A673 (cell line): ENCODE results near the gene KMT2C. TPM values are rescaled to one million over a fixed set of nuclear protein-coding genes. Genes with fewer than 3 reads are reported as not detected.
"Not testable (repeated sequence)": the region's sequence is repeated elsewhere in the genome, so short reads cannot be mapped to it uniquely, and the experiment has no call there.

Source experiments
- BruUV-seq: library from RNA; stranded (reverse); fragments of 400-500 nt; replicated peaks from 2 replicates; lab custom pipeline; 2021; lab: Mats Ljungman, UMichigan
- CTCF ChIA-PET: fragments of 300-600 bp; sonication (Branson Sonifier 250); formaldehyde crosslinking; loops from one replicate; lab custom pipeline; 2022; ENCODE audit warnings: antibody characterized with exemption; lab: Charles Lee
- POLR2A ChIA-PET: fragments of 300-600 bp; sonication (Branson Sonifier 250); formaldehyde crosslinking; loops from one replicate; lab custom pipeline; 2022; ENCODE audit warnings: antibody characterized with exemption; ENCODE audit not compliant: low non-redundant PET; lab: Charles Lee
- DNase-seq: peaks from one replicate; pipeline ENCODE4 v3.0.0-alpha.2; 2015; ENCODE audit warnings: low spot score
- H3K27ac ChIP-seq: fragments of 200-600 bp; sonication (generic); 2 replicates; pipeline ENCODE4 v1.5.1; 2016; ENCODE audit warnings: mixed run types, low read depth, mild to moderate bottlenecking, mixed read lengths, antibody characterized with exemption, low read length; ENCODE audit not compliant: poor library complexity, severe bottlenecking
- H3K27me3 ChIP-seq: fragments of 200-600 bp; sonication (generic); replicated peaks from 2 replicates; pipeline ENCODE4 v1.6.1; 2017; ENCODE audit warnings: mixed run types, low read depth, mild to moderate bottlenecking, mixed read lengths, antibody characterized with exemption, low read length; ENCODE audit not compliant: insufficient read depth, poor library complexity
- H3K36me3 ChIP-seq: fragments of 200-600 bp; sonication (generic); 2 replicates; pipeline ENCODE4 v1.6.1; 2016; ENCODE audit warnings: mixed run types, mild to moderate bottlenecking, mixed read lengths, antibody characterized with exemption, low read length; ENCODE audit not compliant: insufficient read depth, poor library complexity, severe bottlenecking
- H3K4me1 ChIP-seq: fragments of 200-600 bp; sonication (generic); 2 replicates; pipeline ENCODE4 v1.6.1; 2017; ENCODE audit warnings: mixed run types, mild to moderate bottlenecking, mixed read lengths, antibody characterized with exemption, low read length; ENCODE audit not compliant: insufficient read depth, poor library complexity, severe bottlenecking
- H3K4me3 ChIP-seq: fragments of 200-600 bp; sonication (generic); 2 replicates; pipeline ENCODE4 v1.5.1; 2016; ENCODE audit warnings: low read depth, mixed run types, mild to moderate bottlenecking, mixed read lengths, low read length; ENCODE audit not compliant: poor library complexity, severe bottlenecking
- H3K9me3 ChIP-seq: fragments of 200-600 bp; sonication (generic); 2 replicates; pipeline ENCODE4 v1.6.1; 2016; ENCODE audit warnings: mixed run types, low read depth, mild to moderate bottlenecking, mixed read lengths, antibody characterized with exemption, low read length; ENCODE audit not compliant: poor library complexity, severe bottlenecking
- EZH2 ChIP-seq: fragments of 200-600 bp; sonication (generic); IDR thresholded peaks from 2 replicates; pipeline ENCODE4 v1.6.1; 2017; ENCODE audit warnings: borderline replicate concordance, low read depth, mild to moderate bottlenecking, mixed read lengths, antibody characterized with exemption, low read length; ENCODE audit not compliant: poor library complexity, severe bottlenecking
- intact Hi-C: fragments of 100-400 bp; cut with micrococcal nuclease; formaldehyde crosslinking; loops from one replicate; pipeline ENCODE4 v1.10.0; 2022; ENCODE audit not compliant: unreplicated experiment
- total RNA-seq: library from RNA; stranded (reverse); gene quantifications from 2 replicates; pipeline ENCODE4 v1.2.3, GENCODE V29; 2021
- TF ChIP-seq, protein P1 (sequence below): fragments of 300-800, 200-600 bp; sonication (generic); conservative IDR thresholded peaks from 2 replicates; pipeline ENCODE4 v1.5.1; 2017; ENCODE audit warnings: low read depth, mild to moderate bottlenecking, antibody characterized with exemption, low read length, moderate library complexity, mixed read lengths

The KMT2C gene
- total RNA-seq, 1 experiment from 2014 or later, result 52.9 TPM

GRCh38 chr7:152451356-152451755 lies 15.6 kb upstream of the KMT2C start:
- no peak overlapping the region for H3K27ac ChIP-seq
- no peaks in the 10 kb centered on the region for H3K36me3 ChIP-seq
- intact Hi-C loops, result no loop called here
- BruUV-seq, result no TSS peak
- no peak for TF ChIP-seq EZH2
- TF ChIP-seq, protein P1, sequence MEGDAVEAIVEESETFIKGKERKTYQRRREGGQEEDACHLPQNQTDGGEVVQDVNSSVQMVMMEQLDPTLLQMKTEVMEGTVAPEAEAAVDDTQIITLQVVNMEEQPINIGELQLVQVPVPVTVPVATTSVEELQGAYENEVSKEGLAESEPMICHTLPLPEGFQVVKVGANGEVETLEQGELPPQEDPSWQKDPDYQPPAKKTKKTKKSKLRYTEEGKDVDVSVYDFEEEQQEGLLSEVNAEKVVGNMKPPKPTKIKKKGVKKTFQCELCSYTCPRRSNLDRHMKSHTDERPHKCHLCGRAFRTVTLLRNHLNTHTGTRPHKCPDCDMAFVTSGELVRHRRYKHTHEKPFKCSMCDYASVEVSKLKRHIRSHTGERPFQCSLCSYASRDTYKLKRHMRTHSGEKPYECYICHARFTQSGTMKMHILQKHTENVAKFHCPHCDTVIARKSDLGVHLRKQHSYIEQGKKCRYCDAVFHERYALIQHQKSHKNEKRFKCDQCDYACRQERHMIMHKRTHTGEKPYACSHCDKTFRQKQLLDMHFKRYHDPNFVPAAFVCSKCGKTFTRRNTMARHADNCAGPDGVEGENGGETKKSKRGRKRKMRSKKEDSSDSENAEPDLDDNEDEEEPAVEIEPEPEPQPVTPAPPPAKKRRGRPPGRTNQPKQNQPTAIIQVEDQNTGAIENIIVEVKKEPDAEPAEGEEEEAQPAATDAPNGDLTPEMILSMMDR, result no peak
- no peaks in the 10 kb centered on the region for H3K4me1 ChIP-seq
- H3K27me3 ChIP-seq, result no peaks in the 10 kb centered on the region
- ChIA-PET CTCF (no interaction called here), POLR2A (no interaction called here)
- no peak for DNase-seq
- H3K9me3 ChIP-seq, result no peaks in the 10 kb centered on the region
- no peak overlapping the region for H3K4me3 ChIP-seq

DNA sequence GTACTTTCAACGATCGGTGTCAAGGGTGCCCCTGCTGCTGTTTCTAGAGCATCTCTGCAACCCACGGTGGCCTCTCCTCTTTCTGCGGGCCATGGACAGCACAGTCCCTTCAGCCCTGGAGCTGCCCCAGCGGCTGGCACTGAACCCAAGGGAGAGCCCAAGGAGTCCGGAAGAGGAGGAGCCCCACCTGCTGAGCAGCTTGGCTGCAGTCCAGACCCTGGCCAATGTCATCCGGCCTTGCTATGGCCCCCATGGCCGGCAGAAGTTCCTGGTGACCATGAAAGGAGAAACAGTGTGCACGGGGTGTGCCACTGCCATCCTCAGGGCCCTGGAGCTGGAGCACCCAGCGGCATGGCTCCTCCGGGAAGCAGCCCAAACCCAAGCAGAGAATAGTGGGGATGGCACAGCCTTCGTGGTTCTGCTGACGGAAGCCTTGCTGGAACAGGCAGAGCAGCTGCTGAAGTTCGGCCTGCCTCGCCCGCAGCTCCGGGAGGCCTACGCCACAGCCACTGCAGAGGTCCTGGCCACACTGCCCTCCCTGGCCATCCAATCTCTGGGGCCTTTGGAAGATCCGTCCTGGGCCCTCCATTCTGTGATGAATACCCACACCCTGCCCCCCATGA lies 9.7 kb upstream of the KMT2C start:
- H3K4me3 ChIP-seq, BruUV-seq, intact Hi-C loops, H3K27me3 ChIP-seq, POLR2A ChIA-PET, DNase-seq, CTCF ChIA-PET, H3K27ac ChIP-seq, H3K4me1 ChIP-seq, H3K9me3 ChIP-seq, H3K36me3 ChIP-seq: not testable (repeated sequence)

GRCh38 chr7:152443586-152443985 lies 7.8 kb upstream of the KMT2C start:
- ChIA-PET POLR2A (no interaction called here), CTCF (no interaction called here)
- H3K36me3 ChIP-seq, result no peaks in the 10 kb centered on the region
- no peak overlapping the region for H3K27ac ChIP-seq
- no peak for DNase-seq
- BruUV-seq, result no TSS peak
- intact Hi-C loops, result no loop called here
- H3K9me3 ChIP-seq, result no peaks in the 10 kb centered on the region
- H3K27me3 ChIP-seq, result no peaks in the 10 kb centered on the region
- TF ChIP-seq EZH2, result no peak
- TF ChIP-seq, protein P1, result no peak
- no peaks in the 10 kb centered on the region for H3K4me1 ChIP-seq
- no peak overlapping the region for H3K4me3 ChIP-seq

GRCh38 chr7:152442330-152442835 lies 6.6 kb upstream of the KMT2C start:
- Histone ChIP-seq H3K27me3 (no peaks in the 10 kb centered on the region), H3K27ac (no peak overlapping the region), H3K4me1 (no peaks in the 10 kb centered on the region), H3K4me3 (no peak overlapping the region), H3K9me3 (no peaks in the 10 kb centered on the region), H3K36me3 (no peaks in the 10 kb centered on the region)
- BruUV-seq, result no TSS peak
- ChIA-PET CTCF (no interaction called here), POLR2A (no interaction called here)
- intact Hi-C loops, result no loop called here
- TF ChIP-seq, protein P1, result no peak
- TF ChIP-seq EZH2, result no peak
- DNase-seq, result no peak

GRCh38 chr7:152441810-152442209 lies 6.0 kb upstream of the KMT2C start:
- H3K36me3 ChIP-seq, BruUV-seq, H3K27me3 ChIP-seq, H3K9me3 ChIP-seq, H3K4me1 ChIP-seq, intact Hi-C loops, DNase-seq, H3K27ac ChIP-seq, CTCF ChIA-PET, POLR2A ChIA-PET, H3K4me3 ChIP-seq: not testable (repeated sequence)
